MV-4-11 (cell line): ENCODE results near the gene TNNI3K.
A peak's percentile ranks its signal among the peaks of the same experiment; 100 is the strongest.

Source experiments
- DNase-seq: peaks from one replicate; lab custom pipeline; 2025; lab: John Stamatoyannopoulos, UW

Gene TNNI3K

GRCh38 chr1:74571493-74571800 lies 336.3 kb downstream of the TNNI3K start:
- no peak for DNase-seq

- no peak for DNase-seq
Measured at GRCh38 chr1:74571891-74572290, 336.7 kb downstream of the TNNI3K start.

- no peak for DNase-seq
Measured at GRCh38 chr1:74578101-74578500, 342.9 kb downstream of the TNNI3K start.

DNA sequence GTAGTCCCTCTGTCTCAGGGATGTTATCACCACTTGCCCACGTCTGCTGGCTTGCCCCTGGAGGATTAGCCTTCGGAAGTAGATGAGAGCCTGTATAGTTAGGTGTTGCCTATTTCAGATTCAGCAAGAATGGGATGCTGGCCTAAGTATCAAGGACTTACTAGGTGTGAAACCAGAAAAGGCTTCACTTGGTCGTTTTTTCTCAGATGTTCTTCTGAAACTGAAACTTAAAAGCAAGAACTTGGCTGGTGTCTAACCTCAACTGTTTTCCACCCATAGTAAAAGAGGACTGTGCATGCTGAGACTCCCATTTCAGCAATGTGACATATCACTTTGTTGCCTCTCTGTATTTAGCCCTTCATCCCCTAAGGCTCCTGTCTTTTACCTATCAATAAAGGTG lies 344.2 kb downstream of the TNNI3K start:
- DNase-seq: peak; percentile 23

- DNase-seq: no peak
Measured at GRCh38 chr1:74583397-74583796, 348.2 kb downstream of the TNNI3K start.

GRCh38 chr1:74584185-74584584 lies 349.0 kb downstream of the TNNI3K start:
- DNase-seq: no peak

DNA sequence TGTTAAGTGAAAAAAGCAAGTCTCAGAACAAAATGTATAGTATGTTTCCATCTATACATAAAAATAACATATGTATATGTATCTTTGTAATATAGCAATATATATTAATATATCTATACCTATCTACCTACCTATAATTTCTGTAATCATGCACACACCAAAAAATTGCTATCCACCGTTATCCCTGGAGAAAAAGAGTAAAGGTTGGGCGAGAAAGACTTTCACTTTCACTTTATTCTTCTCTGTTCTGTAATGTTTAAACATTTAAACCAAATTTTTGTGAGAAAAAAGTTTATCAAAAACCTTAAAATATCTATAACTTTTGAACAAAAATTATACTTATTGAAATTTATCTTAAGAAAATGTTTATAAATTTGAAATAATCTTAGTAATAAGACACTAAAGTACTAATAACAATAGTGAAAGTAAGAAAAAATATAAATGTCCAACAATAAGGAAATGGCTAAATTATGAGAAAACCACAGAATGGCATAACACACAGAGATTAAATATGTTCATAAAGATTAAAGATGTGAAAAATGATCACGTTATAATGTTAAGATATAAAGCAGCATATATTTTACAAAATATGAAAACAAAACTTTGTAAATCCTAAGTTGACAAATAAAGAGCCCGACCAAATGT lies 351.2 kb downstream of the TNNI3K start:
- no peak for DNase-seq

DNA sequence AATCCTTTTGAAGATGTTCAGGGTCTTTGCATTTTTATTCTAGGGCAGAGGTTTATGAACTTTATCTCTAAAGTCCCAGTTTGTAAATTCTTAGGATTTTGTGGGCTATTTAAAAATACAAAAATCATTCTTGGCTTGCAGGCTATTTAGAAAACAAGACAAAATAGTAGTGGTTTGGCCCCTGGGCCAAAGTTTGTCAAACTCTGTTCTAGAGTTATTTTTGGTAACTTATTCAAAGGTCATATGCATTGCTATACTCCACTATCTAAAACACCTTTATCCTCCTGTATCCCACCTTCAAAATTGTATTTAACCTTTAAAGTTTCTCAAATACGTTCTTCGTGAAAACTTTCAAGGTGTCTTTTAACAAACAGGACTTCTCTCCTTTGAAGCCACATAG lies 352.7 kb downstream of the TNNI3K start:
- DNase-seq: no peak

DNA sequence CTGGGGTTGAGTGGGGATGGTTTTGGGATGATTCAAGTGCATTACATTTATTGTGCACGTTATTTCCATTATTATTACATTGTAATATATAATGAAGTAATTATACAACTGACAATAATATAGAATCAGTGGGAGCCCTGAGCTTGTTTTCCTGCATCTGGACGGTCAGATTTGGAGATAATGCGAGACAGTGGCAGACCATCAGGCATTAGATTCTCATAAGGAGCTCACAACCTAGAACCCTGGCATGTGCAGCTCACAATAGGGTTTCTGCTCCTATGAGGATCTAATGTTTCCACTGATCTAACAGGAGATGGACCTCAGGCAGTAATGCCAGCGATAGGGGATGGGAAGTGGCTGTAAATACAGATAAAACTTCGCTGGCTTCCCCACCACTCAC lies 355.1 kb downstream of the TNNI3K start:
- DNase-seq: no peak

- DNase-seq: no peak
Measured at GRCh38 chr1:74591949-74592348, 356.8 kb downstream of the TNNI3K start.

DNA sequence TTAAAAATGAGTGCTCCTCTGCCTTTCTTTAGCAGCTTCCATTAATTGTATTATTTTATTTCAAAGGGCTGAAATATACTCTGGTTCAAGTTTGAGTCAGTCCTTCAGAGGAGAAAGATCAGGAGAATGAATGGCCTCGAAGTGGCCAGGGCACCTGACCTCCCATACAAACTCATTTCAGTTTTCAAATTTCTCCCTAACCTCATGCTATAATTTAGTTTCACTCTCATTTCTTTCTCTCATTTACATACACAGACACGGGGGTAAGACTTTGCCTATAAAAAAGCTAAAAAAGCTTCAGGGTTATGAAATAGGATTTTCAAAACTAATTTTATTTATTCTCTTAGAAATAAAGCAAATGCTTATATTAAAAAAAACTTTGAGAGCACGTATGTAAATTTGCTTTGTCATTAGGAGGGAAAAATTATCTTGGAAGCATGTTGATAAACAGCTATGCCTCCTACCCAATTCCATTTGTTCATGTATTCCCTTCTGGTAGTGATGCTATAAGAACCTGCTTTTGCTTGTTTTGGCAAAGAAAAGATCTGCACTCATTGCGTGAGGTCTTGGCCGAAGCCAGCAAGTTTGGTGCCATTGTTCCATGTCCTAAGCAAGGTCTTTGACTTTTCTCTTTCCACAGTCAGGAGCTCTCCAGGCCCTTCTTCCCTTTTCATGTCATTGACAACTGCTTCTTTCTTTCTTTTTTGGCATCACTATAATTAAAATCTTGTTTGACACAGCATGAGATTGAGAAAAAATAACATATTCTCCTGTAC lies 357.6 kb downstream of the TNNI3K start:
- no peak for DNase-seq
